HEK293 (cell line): ENCODE data around the gene SCNN1A.

ENCODE experiments used
- CTCF ChIA-PET: fragments of 350-600 bp; formaldehyde crosslinking; extraction: SDS; loops from one replicate; lab custom pipeline; 2021; ENCODE audit warnings: antibody characterized with exemption; lab: Yijun Ruan, JAX
- POLR2A ChIA-PET: fragments of 300-600 bp; formaldehyde crosslinking; extraction: SDS; loops from one replicate; lab custom pipeline; 2020; ENCODE audit warnings: antibody characterized with exemption, inconsistent platforms; lab: Yijun Ruan, JAX
- H3K27ac ChIP-seq: fragments of 200-500 bp; sonication (Bioruptor generic); 2 replicates; pipeline ENCODE4 v1.5.1; 2014; ENCODE audit warnings: low read depth, low read length, control low read depth, inconsistent platforms; ENCODE audit errors: extremely low read depth
- H3K36me3 ChIP-seq, 2 experiments: fragments of 200-500 bp in 1 of 2; sonication (Bioruptor generic) in 1 of 2; 1 replicate in 1 of 2; 2 replicates in 1 of 2; pipeline ENCODE4 v1.5.1; 2014 to 2017; ENCODE audit warnings: inconsistent platforms in 2 of 2, low read length in 2 of 2; ENCODE audit not compliant: control insufficient read depth in 2 of 2, insufficient read depth in 1 of 2
- H3K4me1 ChIP-seq: fragments of 200-500 bp; sonication (Bioruptor generic); 2 replicates; pipeline ENCODE4 v1.5.1; 2014; ENCODE audit warnings: mild to moderate bottlenecking, low read length, inconsistent platforms; ENCODE audit not compliant: control insufficient read depth, insufficient read depth
- H3K4me3 ChIP-seq: 2 replicates; pipeline ENCODE4 v1.5.1; 2011; ENCODE audit warnings: low read depth, mild to moderate bottlenecking, control low read depth, low read length, moderate library complexity
- H3K9me3 ChIP-seq: fragments of 200-500 bp; sonication (Bioruptor generic); 2 replicates; pipeline ENCODE4 v1.5.1; 2014; ENCODE audit warnings: low read depth, low read length, inconsistent platforms; ENCODE audit not compliant: control insufficient read depth, insufficient read depth
- EGR2 ChIP-seq: fragments of 450-650 bp; formaldehyde crosslinking; IDR thresholded peaks from 2 replicates; pipeline ENCODE4 v1.5.1; 2016; ENCODE audit warnings: low read depth, missing biosample characterization, missing genetic modification characterization
- GLIS1 ChIP-seq: fragments of 450-650 bp; formaldehyde crosslinking; IDR thresholded peaks from 2 replicates; pipeline ENCODE4 v1.5.1; 2016; ENCODE audit warnings: missing biosample characterization, missing genetic modification characterization
- GLIS2 ChIP-seq: fragments of 450-650 bp; formaldehyde crosslinking; IDR thresholded peaks from 2 replicates; pipeline ENCODE4 v1.5.1; 2016; ENCODE audit warnings: missing biosample characterization, missing genetic modification characterization
- HIC1 ChIP-seq: fragments of 450-650 bp; formaldehyde crosslinking; IDR thresholded peaks from 2 replicates; pipeline ENCODE4 v1.5.1; 2016; ENCODE audit warnings: missing biosample characterization, missing genetic modification characterization
- PATZ1 ChIP-seq: fragments of 450-650 bp; formaldehyde crosslinking; IDR thresholded peaks from 2 replicates; pipeline ENCODE4 v1.5.1; 2016; ENCODE audit warnings: missing biosample characterization, missing genetic modification characterization
- YY1 ChIP-seq: fragments of 450-650 bp; formaldehyde crosslinking; IDR thresholded peaks from 2 replicates; pipeline ENCODE4 v1.5.1; 2018; ENCODE audit warnings: missing biosample characterization, missing genetic modification characterization
- ZFHX2 ChIP-seq: fragments of 450-650 bp; formaldehyde crosslinking; conservative IDR thresholded peaks from 2 replicates; pipeline ENCODE4 v1.5.1; 2016; ENCODE audit warnings: missing biosample characterization, missing genetic modification characterization
- ZIC2 ChIP-seq: fragments of 450-650 bp; formaldehyde crosslinking; IDR thresholded peaks from 2 replicates; pipeline ENCODE4 v1.5.1; 2016; ENCODE audit warnings: missing biosample characterization, missing genetic modification characterization
- ZNF239 ChIP-seq: fragments of 450-650 bp; formaldehyde crosslinking; IDR thresholded peaks from 2 replicates; pipeline ENCODE4 v1.5.1; 2016; ENCODE audit warnings: missing biosample characterization, missing genetic modification characterization
- ZNF341 ChIP-seq: fragments of 450-650 bp; formaldehyde crosslinking; IDR thresholded peaks from 2 replicates; pipeline ENCODE4; 2016; ENCODE audit warnings: low read depth, missing biosample characterization, missing genetic modification characterization
- ZNF791 ChIP-seq: fragments of 450-650 bp; formaldehyde crosslinking; IDR thresholded peaks from 2 replicates; pipeline ENCODE4 v1.5.1; 2016; ENCODE audit warnings: missing biosample characterization, missing genetic modification characterization
- TF ChIP-seq, protein P1 (sequence below): fragments of 450-650 bp; formaldehyde crosslinking; IDR thresholded peaks from 2 replicates; pipeline ENCODE4 v1.5.1; 2016; ENCODE audit warnings: missing biosample characterization, missing genetic modification characterization
- TF ChIP-seq, protein P2 (sequence below): fragments of 450-650 bp; formaldehyde crosslinking; IDR thresholded peaks from 2 replicates; pipeline ENCODE4 v1.5.1; 2016; ENCODE audit warnings: missing biosample characterization, missing genetic modification characterization

The SCNN1A gene

DNA sequence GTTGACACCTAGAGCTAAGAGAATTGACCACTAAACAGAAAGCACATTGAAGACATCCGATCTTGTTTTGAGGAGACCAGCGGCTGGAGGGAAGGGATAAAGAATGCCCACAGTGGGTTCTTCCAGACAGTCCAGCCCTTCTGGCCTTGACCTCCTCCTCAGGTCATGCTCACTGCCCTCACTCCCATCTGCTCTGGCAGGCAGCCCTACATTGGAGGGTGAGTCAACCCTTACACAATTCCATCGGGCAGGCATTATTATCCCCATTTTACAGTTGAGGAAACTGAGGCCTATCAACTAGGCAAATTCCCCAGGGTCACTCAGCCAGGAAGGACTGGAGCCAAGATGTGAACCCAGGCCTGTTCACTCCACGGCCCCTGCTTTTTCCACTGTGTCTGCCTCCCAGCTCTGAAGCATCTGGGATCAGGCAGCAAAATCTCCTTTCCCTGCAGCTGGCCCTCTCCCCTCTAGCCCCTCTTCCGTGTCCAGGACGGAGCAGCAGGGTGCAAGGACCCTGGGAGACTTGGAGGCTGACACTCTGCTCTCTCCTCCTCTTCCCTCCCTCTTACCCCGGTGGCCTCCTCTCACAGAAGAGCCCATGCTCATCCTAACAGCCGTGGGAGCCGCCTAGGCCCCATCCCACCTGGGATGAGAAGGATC lies 5.3 kb downstream of the SCNN1A start:
- no peaks in the 10 kb centered on the region for H3K36me3 ChIP-seq
- ChIA-PET CTCF (interaction anchor here (0.6 to 3.0 kb wide), 7 partner anchors 9 to 96 kb away, joined by 3 to 23 read pairs (median 4); no protein-coding TSS in a partner anchor), POLR2A (interaction anchor here (0.9 to 3.4 kb wide), 6 partner anchors 24 to 166 kb away, joined by 3 to 37 read pairs (median 6); partner anchors contain the start of genes TNFRSF1A and VAMP1)
- peak overlapping the region; percentile 75 for H3K27ac ChIP-seq
- peaks cover 18% of the 10 kb centered on the region for H3K4me1 ChIP-seq
- H3K4me3 ChIP-seq, result no peak overlapping the region
- TF ChIP-seq EGR2 (tag by site-specific recombination) (peak; percentile 60; the same call in 1 of the 2 replicates), ZNF239 (no peak), ZFHX2 (tag by site-specific recombination) (peak; percentile 51)
- H3K9me3 ChIP-seq, result no peaks in the 10 kb centered on the region

GRCh38 chr12:6368906-6369525 lies 6.3 kb downstream of the SCNN1A start:
- Histone ChIP-seq H3K4me3 (no peak overlapping the region), H3K27ac (no peak overlapping the region), H3K4me1 (peaks cover 18% of the 10 kb centered on the region), H3K9me3 (no peaks in the 10 kb centered on the region), H3K36me3 (no peaks in the 10 kb centered on the region)
- ChIA-PET POLR2A (interaction anchor here (0.6 to 1.3 kb wide), 3 partner anchors 165 to 355 kb away, joined by 3 to 6 read pairs (median 5); partner anchors contain the start of genes COPS7A, GAPDH and ZNF384), CTCF (interaction anchor here (0.6 to 1.8 kb wide), 3 partner anchors 8 to 84 kb away, joined by 3 to 5 read pairs (median 4); no protein-coding TSS in a partner anchor)
- TF ChIP-seq, protein P1, sequence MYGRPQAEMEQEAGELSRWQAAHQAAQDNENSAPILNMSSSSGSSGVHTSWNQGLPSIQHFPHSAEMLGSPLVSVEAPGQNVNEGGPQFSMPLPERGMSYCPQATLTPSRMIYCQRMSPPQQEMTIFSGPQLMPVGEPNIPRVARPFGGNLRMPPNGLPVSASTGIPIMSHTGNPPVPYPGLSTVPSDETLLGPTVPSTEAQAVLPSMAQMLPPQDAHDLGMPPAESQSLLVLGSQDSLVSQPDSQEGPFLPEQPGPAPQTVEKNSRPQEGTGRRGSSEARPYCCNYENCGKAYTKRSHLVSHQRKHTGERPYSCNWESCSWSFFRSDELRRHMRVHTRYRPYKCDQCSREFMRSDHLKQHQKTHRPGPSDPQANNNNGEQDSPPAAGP (tag by site-specific recombination), result peak; percentile 60; the same call in 1 of the 2 replicates
- TF ChIP-seq YY1 (tag by site-specific recombination) (no peak), ZNF341 (tag by site-specific recombination) (peak; percentile 87), HIC1 (tag by site-specific recombination) (peak; percentile 77), PATZ1 (0 out of 2 replicates have a peak, but pooled peaks have one; percentile 11), ZNF791 (tag by site-specific recombination) (no peak), EGR2 (tag by site-specific recombination) (peak; percentile 97), ZIC2 (peak; percentile 73), GLIS2 (tag by site-specific recombination) (peak; percentile 54; the same call in 1 of the 2 replicates), ZFHX2 (tag by site-specific recombination) (peak; percentile 87), GLIS1 (tag by site-specific recombination) (peak; percentile 97)
- TF ChIP-seq, protein P2, sequence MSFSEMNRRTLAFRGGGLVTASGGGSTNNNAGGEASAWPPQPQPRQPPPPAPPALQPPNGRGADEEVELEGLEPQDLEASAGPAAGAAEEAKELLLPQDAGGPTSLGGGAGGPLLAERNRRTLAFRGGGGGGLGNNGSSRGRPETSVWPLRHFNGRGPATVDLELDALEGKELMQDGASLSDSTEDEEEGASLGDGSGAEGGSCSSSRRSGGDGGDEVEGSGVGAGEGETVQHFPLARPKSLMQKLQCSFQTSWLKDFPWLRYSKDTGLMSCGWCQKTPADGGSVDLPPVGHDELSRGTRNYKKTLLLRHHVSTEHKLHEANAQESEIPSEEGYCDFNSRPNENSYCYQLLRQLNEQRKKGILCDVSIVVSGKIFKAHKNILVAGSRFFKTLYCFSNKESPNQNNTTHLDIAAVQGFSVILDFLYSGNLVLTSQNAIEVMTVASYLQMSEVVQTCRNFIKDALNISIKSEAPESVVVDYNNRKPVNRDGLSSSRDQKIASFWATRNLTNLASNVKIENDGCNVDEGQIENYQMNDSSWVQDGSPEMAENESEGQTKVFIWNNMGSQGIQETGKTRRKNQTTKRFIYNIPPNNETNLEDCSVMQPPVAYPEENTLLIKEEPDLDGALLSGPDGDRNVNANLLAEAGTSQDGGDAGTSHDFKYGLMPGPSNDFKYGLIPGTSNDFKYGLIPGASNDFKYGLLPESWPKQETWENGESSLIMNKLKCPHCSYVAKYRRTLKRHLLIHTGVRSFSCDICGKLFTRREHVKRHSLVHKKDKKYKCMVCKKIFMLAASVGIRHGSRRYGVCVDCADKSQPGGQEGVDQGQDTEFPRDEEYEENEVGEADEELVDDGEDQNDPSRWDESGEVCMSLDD (tag by site-specific recombination), result no peak
